IMR-90 (cell line): ENCODE measurements around the gene PRDX5. TPM values are rescaled to one million over a fixed set of nuclear protein-coding genes. Genes with fewer than 3 reads are reported as not detected.

Experiments used
- ATAC-seq: fragments of 200-7000 bp; cut with Tn5 transposase; 2 replicates; pipeline ENCODE4 v1.9.1; 2020; ENCODE audit warnings: low read depth, mild to moderate bottlenecking, moderate library complexity
- BruUV-seq: library from RNA; stranded (reverse); fragments of 400-500 nt; replicated peaks from 2 replicates; lab custom pipeline; 2021; lab: Mats Ljungman, UMichigan
- CTCF ChIA-PET: fragments of 300-600 bp; formaldehyde crosslinking; extraction: SDS; loops from one replicate; lab custom pipeline; 2021; ENCODE audit warnings: antibody characterized with exemption; lab: Yijun Ruan, JAX
- POLR2A ChIA-PET: fragments of 300-600 bp; sonication (Branson Sonifier 250); formaldehyde crosslinking; loops from one replicate; lab custom pipeline; 2022; ENCODE audit warnings: antibody characterized with exemption; ENCODE audit not compliant: unreplicated experiment; lab: Charles Lee
- DNase-seq: peaks from one replicate; pipeline ENCODE4 v3.0.0; 2013
- H2AFZ ChIP-seq: replicated peaks from 2 replicates; pipeline ENCODE3; 2013; ENCODE audit warnings: low read length, mild to moderate bottlenecking; ENCODE audit not compliant: poor library complexity
- H2AK5ac ChIP-seq: 2 replicates; pipeline ENCODE4 v1.6.1; 2013; ENCODE audit warnings: low read depth, low read length, inconsistent platforms
- H2AK9ac ChIP-seq: replicated peaks from 2 replicates; pipeline ENCODE3; 2013; ENCODE audit warnings: mild to moderate bottlenecking, low read depth, low read length, moderate library complexity; ENCODE audit not compliant: poor library complexity
- H2BK120ac ChIP-seq: 2 replicates; pipeline ENCODE4 v1.6.1; 2013; ENCODE audit warnings: low read depth, low read length, inconsistent platforms
- H2BK15ac ChIP-seq: 3 replicates; pipeline ENCODE4 v1.6.1; 2013; ENCODE audit warnings: low read depth, low read length, inconsistent platforms
- H2BK20ac ChIP-seq: 2 replicates; pipeline ENCODE4 v1.6.1; 2013; ENCODE audit warnings: low read depth, mild to moderate bottlenecking, inconsistent platforms, low read length, moderate library complexity
- H2BK5ac ChIP-seq: 2 replicates; pipeline ENCODE4 v1.6.1; 2013; ENCODE audit warnings: mild to moderate bottlenecking, low read depth, low read length, inconsistent platforms; ENCODE audit not compliant: poor library complexity, severe bottlenecking
- H3K14ac ChIP-seq: replicated peaks from 2 replicates; pipeline ENCODE4 v1.6.1; 2013; ENCODE audit warnings: low read depth, low read length, inconsistent platforms
- H3K18ac ChIP-seq: 2 replicates; pipeline ENCODE4 v1.6.1; 2013; ENCODE audit warnings: low read depth, low read length, control low read depth
- H3K23ac ChIP-seq: 2 replicates; pipeline ENCODE4 v1.6.1; 2013; ENCODE audit warnings: low read depth, low read length, inconsistent platforms
- H3K27ac ChIP-seq: 2 replicates; pipeline ENCODE4 v1.5.1; 2013; ENCODE audit warnings: mild to moderate bottlenecking, control low read depth, low read length; ENCODE audit not compliant: insufficient read depth
- H3K27me3 ChIP-seq: 2 replicates; pipeline ENCODE4 v1.6.1; 2013; ENCODE audit warnings: low read length; ENCODE audit not compliant: control insufficient read depth, insufficient read depth
- H3K36me3 ChIP-seq: 2 replicates; pipeline ENCODE4 v1.6.1; 2013; ENCODE audit warnings: low read length, mixed read lengths; ENCODE audit not compliant: control insufficient read depth, insufficient read depth
- H3K4ac ChIP-seq: 2 replicates; pipeline ENCODE4 v1.6.1; 2013; ENCODE audit warnings: low read depth, low read length, inconsistent platforms
- H3K4me1 ChIP-seq: 2 replicates; pipeline ENCODE4 v1.6.1; 2013; ENCODE audit warnings: low read length, mixed read lengths; ENCODE audit not compliant: control insufficient read depth, insufficient read depth
- H3K4me2 ChIP-seq: 2 replicates; pipeline ENCODE4 v1.6.1; 2013; ENCODE audit warnings: low read depth, mild to moderate bottlenecking, control low read depth, low read length, moderate library complexity
- H3K4me3 ChIP-seq: 2 replicates; pipeline ENCODE4 v1.5.1; 2013; ENCODE audit warnings: low read depth, mild to moderate bottlenecking, control low read depth, low read length, moderate library complexity; ENCODE audit not compliant: insufficient read depth
- H3K56ac ChIP-seq: 2 replicates; pipeline ENCODE4 v1.6.1; 2013; ENCODE audit warnings: low read length, inconsistent platforms; ENCODE audit not compliant: insufficient read depth; ENCODE audit errors: extremely low read depth
- H3K79me1 ChIP-seq, 2 experiments: 2 replicates each; pipeline ENCODE4 v1.6.1; 2013; ENCODE audit warnings: low read length in 2 of 2, inconsistent platforms in 1 of 2, low read depth in 1 of 2
- H3K9ac ChIP-seq: 2 replicates; pipeline ENCODE4 v1.6.1; 2013; ENCODE audit warnings: low read depth, low read length, control low read depth
- H3K9me1 ChIP-seq: 2 replicates; pipeline ENCODE4 v1.6.1; 2013; ENCODE audit warnings: low read length, inconsistent platforms; ENCODE audit not compliant: insufficient read depth
- H3K9me3 ChIP-seq: 2 replicates; pipeline ENCODE4 v1.6.1; 2013; ENCODE audit warnings: low read length; ENCODE audit not compliant: control insufficient read depth, insufficient read depth
- H4K20me1 ChIP-seq: 2 replicates; pipeline ENCODE4 v1.6.1; 2013; ENCODE audit warnings: low read length, inconsistent platforms; ENCODE audit not compliant: insufficient read depth
- H4K5ac ChIP-seq: 2 replicates; pipeline ENCODE4 v1.6.1; 2013; ENCODE audit warnings: mild to moderate bottlenecking, low read depth, low read length, control low read depth
- H4K8ac ChIP-seq, 2 experiments: 2 replicates each; pipeline ENCODE4 v1.6.1; 2013; ENCODE audit warnings: low read depth in 2 of 2, low read length in 2 of 2, control low read depth in 1 of 2, inconsistent platforms in 1 of 2
- H4K91ac ChIP-seq: 2 replicates; pipeline ENCODE4 v1.6.1; 2013; ENCODE audit warnings: low read depth, low read length, inconsistent platforms; ENCODE audit not compliant: insufficient read depth
- CEBPB ChIP-seq: IDR thresholded peaks from 2 replicates; pipeline ENCODE4 v1.6.1; 2012; ENCODE audit warnings: low read depth, low read length, improper control_type of control experiment
- USF2 ChIP-seq: fragments of 150-350 bp; IDR thresholded peaks from 2 replicates; pipeline ENCODE4 v1.6.1; 2017; ENCODE audit warnings: mild to moderate bottlenecking, antibody characterized with exemption, low read length, low read depth
- WGBS, 2 experiments: methylation state at CpG; one replicate each; pipeline versions ENCODE4 v1.1.5 to v1.1.7; 2013; ENCODE audit warnings: missing lambda C conversion rate in 2 of 2; ENCODE audit not compliant: insufficient read length in 1 of 2; ENCODE audit errors: extremely low coverage in 2 of 2; 5-methylcytosine and 5-hydroxymethylcytosine counted together
- dilution Hi-C: fragments of 300-500 bp; cut with HindIII; formaldehyde crosslinking; loops from one replicate; pipeline ENCODE4 v1.14.3; 2018; ENCODE audit warnings: low sequenced_read_pairs; ENCODE audit not compliant: unreplicated experiment
- in situ Hi-C: fragments of 300-500 bp; cut with MboI; formaldehyde crosslinking; loops from 3 replicates; pipeline ENCODE4 v1.14.3; 2019; ENCODE audit warnings: low sequenced_read_pairs, inconsistent platforms, mixed read lengths
- intact Hi-C: fragments of 100-400 bp; cut with micrococcal nuclease; formaldehyde crosslinking; loops from 2 replicates; pipeline ENCODE4 v1.10.0; 2022
- polyA plus RNA-seq, 3 experiments: library from polyadenylated mRNA; depleted of rRNA; stranded (reverse); fragments of >200 nt; gene quantifications; 2 replicates each; pipeline ENCODE4 v1.2.3, GENCODE V29; 2012; ENCODE audit warnings: low replicate concordance in 1 of 3
- total RNA-seq: library from RNA; depleted of rRNA; stranded (reverse); fragments of >200 nt; gene quantifications from 2 replicates; pipeline ENCODE4 v1.2.3, GENCODE V29; 2012

PRDX5 gene
- total and polyA plus RNA-seq, 2 of the 4 experiments (the other 2 are of a cell fraction) = 120 to 292 TPM

- Histone ChIP-seq H3K27me3 (no peaks in the 10 kb centered on the region), H2AK9ac (peak overlapping the region; percentile 98), H4K20me1 (no peaks in the 10 kb centered on the region; the same call in 1 of the 2 replicates), H3K4me3 (peak overlapping the region; percentile 67), H3K14ac (peak overlapping the region; percentile 94), H2BK20ac (peak overlapping the region; percentile 69; the same call in 1 of the 2 replicates), H3K4ac (peak overlapping the region; percentile 98), H3K56ac (0 out of 2 replicates have a peak overlapping the region, but pooled peaks have one; percentile 44), H2BK120ac (peak overlapping the region; percentile 49), H3K9me1 (peaks cover 14% of the 10 kb centered on the region), H2BK5ac (no peak overlapping the region), H4K8ac (peak overlapping the region; percentile 89 to 90), H3K36me3 (peaks cover 34% of the 10 kb centered on the region), H3K23ac (peak overlapping the region; percentile 92), H3K9ac (peak overlapping the region; percentile 91), H3K18ac (peak overlapping the region; percentile 42; the same call in 1 of the 2 replicates), H3K9me3 (no peaks in the 10 kb centered on the region), H2AFZ (peak overlapping the region; percentile 85), H4K91ac (peak overlapping the region; percentile 92), H2AK5ac (peak overlapping the region; percentile 96), H2BK15ac (peak overlapping the region; percentile 76; the same call in 1 of the 3 replicates), H3K4me1 (peaks cover 6% of the 10 kb centered on the region), H3K27ac (peak overlapping the region; percentile 79), H3K4me2 (peak overlapping the region; percentile 75), H4K5ac (peak overlapping the region; percentile 69), H3K79me1 (peaks cover 7 to 31% of the 10 kb centered on the region in 2 experiments)
- ATAC-seq (no peak), DNase-seq (no peak)
- intact Hi-C loops (loop anchor here (1.0 kb wide), 1 partner anchor 36 kb away; no protein-coding TSS in a partner anchor), dilution Hi-C loops (no loop called here), in situ Hi-C loops (no loop called here)
- no TSS peak for BruUV-seq
- CTCF ChIA-PET = interaction anchor here (1.4 to 2.3 kb wide), 3 partner anchors 23 to 48 kb away, joined by 4 to 27 read pairs (median 6); no protein-coding TSS in a partner anchor
- TF ChIP-seq CEBPB (peak; percentile 72), USF2 (no peak)
- POLR2A ChIA-PET = interaction anchor here (0.6 kb wide), 1 partner anchor 37 kb away, joined by 4 read pairs; no protein-coding TSS in a partner anchor
- WGBS, 2 experiments = 29% methylated on average over 7 of the region's 19 CpGs; no CpG with 5 or more reads in 1 of the 2 experiments
Measured at GRCh38 chr11:64318766-64319761, 1.1 kb downstream of the PRDX5 start.
